Stimulated activated memory B cell treated with anti-CD40 and anti-IgM and Interleukin-4, amounts not matched to agents 10 μg/mL and 1 μg/mL and 100 μg/mL, for 72 hours (primary cell): ENCODE data around the gene THRAP3.
"Not testable (repeated sequence)": the region's sequence is repeated elsewhere in the genome, so short reads cannot be mapped to it uniquely, and the experiment has no call there.

ENCODE experiments used
- ATAC-seq: fragments of 150-1000 bp; cut with Tn5 transposase; 2 replicates; pipeline ENCODE4 v1.10.0; 2021
- H3K27ac Mint-ChIP-seq: one replicate; pipeline ENCODE4 v1.8.0; 2022; ENCODE audit warnings: mild to moderate bottlenecking, mixed read lengths
- H3K27me3 Mint-ChIP-seq: one replicate; pipeline ENCODE4 v1.8.0; 2022; ENCODE audit warnings: mixed read lengths
- H3K36me3 Mint-ChIP-seq: one replicate; pipeline ENCODE4 v1.8.0; 2022; ENCODE audit warnings: mixed read lengths
- H3K4me1 Mint-ChIP-seq: one replicate; pipeline ENCODE4 v1.8.0; 2022; ENCODE audit warnings: mixed read lengths
- H3K4me3 Mint-ChIP-seq: one replicate; pipeline ENCODE4 v1.8.0; 2022; ENCODE audit warnings: mild to moderate bottlenecking, moderate library complexity, mixed read lengths
- H3K9me3 Mint-ChIP-seq: one replicate; pipeline ENCODE4 v1.8.0; 2022; ENCODE audit warnings: mixed read lengths

The THRAP3 gene

GRCh38 chr1:36223381-36223995 is 755 bp upstream of the THRAP3 start:
- peak overlapping the region; percentile 95 for H3K27ac Mint-ChIP-seq
- no peaks in the 10 kb centered on the region for H3K9me3 Mint-ChIP-seq
- ATAC-seq: peak; percentile 61
- H3K4me3 Mint-ChIP-seq: peak overlapping the region; percentile 98
- H3K36me3 Mint-ChIP-seq: peaks cover 32% of the 10 kb centered on the region
- H3K27me3 Mint-ChIP-seq: no peaks in the 10 kb centered on the region
- peaks cover 31% of the 10 kb centered on the region for H3K4me1 Mint-ChIP-seq

- H3K27me3 Mint-ChIP-seq: no peaks in the 10 kb centered on the region
- H3K4me3 Mint-ChIP-seq: peak overlapping the region; percentile 98
- H3K27ac Mint-ChIP-seq: peak overlapping the region; percentile 95
- H3K4me1 Mint-ChIP-seq: peaks cover 31% of the 10 kb centered on the region
- H3K9me3 Mint-ChIP-seq: no peaks in the 10 kb centered on the region
- H3K36me3 Mint-ChIP-seq: peaks cover 32% of the 10 kb centered on the region
- peak; percentile 83 for ATAC-seq
These were observed 467 bp downstream of the THRAP3 start for GRCh38 chr1:36224537-36225282.

GRCh38 chr1:36225283-36225899 is 1.1 kb downstream of the THRAP3 start:
- peak overlapping the region; percentile 95 for H3K27ac Mint-ChIP-seq
- H3K4me1 Mint-ChIP-seq: peaks cover 31% of the 10 kb centered on the region
- peaks cover 32% of the 10 kb centered on the region for H3K36me3 Mint-ChIP-seq
- H3K27me3 Mint-ChIP-seq: no peaks in the 10 kb centered on the region
- ATAC-seq: no peak
- H3K9me3 Mint-ChIP-seq: no peaks in the 10 kb centered on the region
- peak overlapping the region; percentile 98 for H3K4me3 Mint-ChIP-seq

GRCh38 chr1:36230279-36230678 is 6.0 kb downstream of the THRAP3 start:
- not testable (repeated sequence) for ATAC-seq, H3K27ac Mint-ChIP-seq, H3K27me3 Mint-ChIP-seq, H3K9me3 Mint-ChIP-seq, H3K4me3 Mint-ChIP-seq
- Mint-ChIP-seq H3K4me1 (peaks cover 63% of the 10 kb centered on the region), H3K36me3 (peaks cover 41% of the 10 kb centered on the region)

GRCh38 chr1:36231191-36231590 is 6.9 kb downstream of the THRAP3 start:
- Mint-ChIP-seq H3K27me3 (no peaks in the 10 kb centered on the region), H3K27ac (peak overlapping the region; percentile 79), H3K4me1 (peaks cover 63% of the 10 kb centered on the region), H3K36me3 (peaks cover 34% of the 10 kb centered on the region), H3K4me3 (no peak overlapping the region), H3K9me3 (no peaks in the 10 kb centered on the region)
- no peak for ATAC-seq

GRCh38 chr1:36232212-36233095 is 8.2 kb downstream of the THRAP3 start:
- ATAC-seq: peak; percentile 75
- Mint-ChIP-seq H3K9me3 (no peaks in the 10 kb centered on the region), H3K4me1 (peaks cover 61% of the 10 kb centered on the region), H3K27ac (peak overlapping the region; percentile 79), H3K36me3 (peaks cover 29% of the 10 kb centered on the region), H3K4me3 (peak overlapping the region; percentile 18), H3K27me3 (no peaks in the 10 kb centered on the region)

DNA sequence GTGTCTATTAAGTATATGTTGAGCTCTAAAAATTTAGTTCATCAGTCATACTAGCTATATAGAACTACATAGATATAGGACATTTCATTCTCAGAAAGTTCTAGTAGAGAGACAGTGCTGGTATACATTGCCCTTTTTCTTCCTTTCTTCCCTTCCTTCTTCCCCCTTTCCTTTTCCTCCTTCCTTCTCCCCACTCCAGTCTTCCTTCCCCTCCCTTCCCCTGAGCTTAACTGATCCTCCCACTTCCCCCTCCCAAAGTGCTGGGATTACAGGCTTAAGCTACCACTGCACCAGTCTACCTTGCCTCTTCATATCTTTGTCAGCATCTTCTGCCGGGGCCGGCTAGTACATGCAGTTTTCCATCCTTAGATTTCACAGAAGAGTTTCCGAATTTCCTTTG is 12.1 kb downstream of the THRAP3 start:
- no peak overlapping the region for H3K4me3 Mint-ChIP-seq
- H3K9me3 Mint-ChIP-seq: no peaks in the 10 kb centered on the region
- no peaks in the 10 kb centered on the region for H3K27me3 Mint-ChIP-seq
- no peak for ATAC-seq
- H3K4me1 Mint-ChIP-seq: peaks cover 67% of the 10 kb centered on the region
- peaks cover 27% of the 10 kb centered on the region for H3K36me3 Mint-ChIP-seq
- peak overlapping the region; percentile 31 for H3K27ac Mint-ChIP-seq

DNA sequence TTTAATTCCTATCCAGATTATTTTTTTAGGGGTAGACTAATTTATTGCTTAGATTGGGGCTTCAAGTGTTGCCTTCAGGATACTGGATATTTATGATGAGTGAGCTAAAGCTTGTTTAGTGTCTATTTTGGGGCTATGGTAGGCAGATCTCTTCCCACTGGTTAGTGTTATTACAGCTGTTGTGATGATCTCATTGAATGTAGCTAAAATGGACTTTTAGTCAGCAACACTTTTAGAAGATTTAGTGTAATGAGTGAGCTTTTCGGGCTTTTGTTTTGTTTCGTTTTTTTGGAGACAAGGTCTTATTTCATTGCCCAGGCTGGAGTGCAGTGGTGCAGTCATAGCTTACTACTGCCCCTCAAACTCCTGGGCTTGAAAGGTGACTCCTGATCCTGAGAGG is 14.2 kb downstream of the THRAP3 start:
- H3K27me3 Mint-ChIP-seq: no peaks in the 10 kb centered on the region
- H3K36me3 Mint-ChIP-seq: peaks cover 22% of the 10 kb centered on the region
- no peak for ATAC-seq
- H3K4me3 Mint-ChIP-seq: no peak overlapping the region
- no peak overlapping the region for H3K27ac Mint-ChIP-seq
- peaks cover 51% of the 10 kb centered on the region for H3K4me1 Mint-ChIP-seq
- H3K9me3 Mint-ChIP-seq: no peaks in the 10 kb centered on the region

DNA sequence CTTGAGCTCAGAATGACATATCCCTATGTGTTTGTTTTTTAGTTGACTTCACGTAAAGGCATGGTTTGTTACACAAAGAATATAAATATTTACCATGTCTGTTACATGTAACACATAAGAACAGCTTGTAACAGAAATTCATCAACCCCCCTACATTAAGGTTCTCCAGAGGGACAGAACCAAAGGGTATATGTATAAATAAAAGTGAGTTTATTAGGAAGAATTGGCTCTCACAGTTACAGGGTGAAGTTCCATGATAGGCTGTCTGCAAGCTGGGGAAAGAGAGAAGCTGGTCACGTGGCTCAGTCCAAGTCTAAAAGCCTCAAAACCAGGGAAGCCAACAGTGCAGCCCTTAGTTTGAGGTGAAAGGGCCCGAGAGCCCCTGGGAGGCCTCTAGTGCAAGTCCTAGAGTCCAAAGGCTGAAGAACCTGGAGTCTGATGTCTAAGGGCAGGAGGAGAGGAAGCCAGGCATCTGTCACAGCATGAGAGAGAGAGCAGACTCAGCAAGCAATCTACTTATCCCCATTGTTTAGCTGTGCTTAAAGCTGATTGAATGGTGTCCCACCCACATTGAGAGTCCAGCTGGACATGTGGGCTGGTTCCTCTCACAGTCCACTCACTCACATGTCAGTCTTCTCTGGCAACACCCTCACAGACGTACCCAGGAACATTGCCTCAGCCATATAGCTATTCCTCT is 15.8 kb downstream of the THRAP3 start:
- Mint-ChIP-seq H3K4me3 (no peak overlapping the region), H3K27ac (peak overlapping the region; percentile 37)

GRCh38 chr1:36247538-36247937 is 23.3 kb downstream of the THRAP3 start:
- peaks cover 49% of the 10 kb centered on the region for H3K4me1 Mint-ChIP-seq
- H3K36me3 Mint-ChIP-seq: peaks cover 33% of the 10 kb centered on the region
- ATAC-seq: no peak
- no peak overlapping the region for H3K27ac Mint-ChIP-seq
- no peaks in the 10 kb centered on the region for H3K27me3 Mint-ChIP-seq
- H3K4me3 Mint-ChIP-seq: no peak overlapping the region
- peaks cover 4% of the 10 kb centered on the region for H3K9me3 Mint-ChIP-seq

More for the DNA sequence above, 15.8 kb downstream of the THRAP3 start:
- Mint-ChIP-seq H3K9me3 (no peaks in the 10 kb centered on the region), H3K27me3 (no peaks in the 10 kb centered on the region), H3K4me1 (peaks cover 44% of the 10 kb centered on the region), H3K36me3 (peaks cover 27% of the 10 kb centered on the region)
- ATAC-seq: no peak

DNA sequence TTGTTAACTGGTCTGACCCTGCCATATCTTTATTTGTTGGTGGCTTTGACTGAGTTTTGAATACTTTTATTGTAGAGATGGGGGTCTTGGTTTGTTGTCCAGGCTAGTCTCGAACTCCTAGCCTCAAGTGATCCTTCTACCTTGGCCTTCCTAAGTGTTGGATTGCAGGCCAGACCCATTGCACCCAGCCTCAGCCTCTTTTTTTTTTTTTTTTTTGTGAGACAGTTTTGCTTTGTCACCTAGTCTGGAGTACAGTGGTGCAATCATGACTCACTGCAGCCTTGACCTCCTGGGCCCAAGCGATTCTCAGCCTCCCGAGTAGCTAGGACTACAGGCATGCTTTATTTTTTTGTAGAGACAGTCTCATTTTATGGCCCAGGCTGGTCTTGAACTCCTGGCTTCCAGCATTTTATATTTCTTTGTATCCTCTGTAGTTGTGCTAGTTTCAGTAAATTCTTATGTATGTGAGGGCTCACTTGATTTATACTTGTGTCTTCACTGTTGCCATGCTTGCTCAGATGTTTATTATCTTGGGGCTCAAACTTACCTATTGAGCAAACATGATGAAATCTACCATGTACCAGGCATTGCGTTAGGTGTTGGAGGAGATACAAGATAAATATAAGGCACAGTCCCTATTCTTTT is 24.1 kb downstream of the THRAP3 start:
- H3K27ac Mint-ChIP-seq: peak overlapping the region; percentile 19
- peaks cover 49% of the 10 kb centered on the region for H3K4me1 Mint-ChIP-seq
- ATAC-seq: no peak
- peaks cover 4% of the 10 kb centered on the region for H3K9me3 Mint-ChIP-seq
- no peaks in the 10 kb centered on the region for H3K27me3 Mint-ChIP-seq
- no peak overlapping the region for H3K4me3 Mint-ChIP-seq
- H3K36me3 Mint-ChIP-seq: peaks cover 33% of the 10 kb centered on the region

DNA sequence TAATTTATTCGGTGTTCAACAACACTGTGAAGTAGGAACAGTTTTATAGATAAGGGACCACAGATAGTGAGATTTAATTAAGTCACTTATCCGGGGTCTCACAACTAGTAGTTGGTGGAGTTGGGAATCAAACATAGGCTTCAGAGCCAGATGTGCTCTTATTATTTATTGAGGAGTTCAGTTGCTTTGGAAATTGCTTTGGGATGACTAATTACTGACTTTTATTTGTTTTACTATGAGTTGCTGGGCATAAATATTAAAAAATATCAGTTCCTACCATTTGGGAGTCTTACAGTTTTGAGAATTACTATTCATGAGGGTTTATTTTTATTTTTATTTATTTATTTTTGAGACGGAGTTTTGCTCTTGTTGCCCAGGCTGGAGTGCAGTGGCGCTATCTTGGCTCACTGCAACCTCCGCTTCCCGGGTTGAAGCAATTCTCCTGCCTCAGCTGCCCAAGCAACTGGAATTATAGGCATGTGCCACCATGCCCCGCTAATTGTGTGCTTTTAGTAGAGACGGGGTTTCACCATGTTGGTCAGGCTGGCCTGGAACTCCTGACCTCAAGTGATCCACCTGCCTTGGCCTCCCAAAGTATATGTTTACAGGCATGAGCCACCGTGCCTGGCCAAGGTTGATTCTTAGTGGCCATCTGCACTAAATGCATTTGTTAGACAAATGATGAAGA is 27.7 kb downstream of the THRAP3 start:
- ATAC-seq: no peak
- peaks cover 34% of the 10 kb centered on the region for H3K36me3 Mint-ChIP-seq
- no peak overlapping the region for H3K4me3 Mint-ChIP-seq
- no peak overlapping the region for H3K27ac Mint-ChIP-seq
- H3K4me1 Mint-ChIP-seq: peaks cover 52% of the 10 kb centered on the region
- H3K9me3 Mint-ChIP-seq: peaks cover 4% of the 10 kb centered on the region
- no peaks in the 10 kb centered on the region for H3K27me3 Mint-ChIP-seq

- not testable (repeated sequence) for H3K4me3 Mint-ChIP-seq, H3K27me3 Mint-ChIP-seq, H3K27ac Mint-ChIP-seq, ATAC-seq, H3K9me3 Mint-ChIP-seq
- H3K4me1 Mint-ChIP-seq: peaks cover 58% of the 10 kb centered on the region
- peaks cover 39% of the 10 kb centered on the region for H3K36me3 Mint-ChIP-seq
These were observed 28.2 kb downstream of the THRAP3 start for GRCh38 chr1:36252482-36252824.
